Ecto neural progenitor cell (in vitro differentiated cells): Measurements from ENCODE around the gene FRMD5.
A peak's percentile ranks its signal among the peaks of the same experiment; 100 is the strongest.

Experiments
- DNase-seq: peaks from one replicate; pipeline ENCODE4 v3.0.0-alpha.2; 2018; ENCODE audit warnings: low spot score

FRMD5 gene

GRCh38 chr15:43927203-43927602 is 267.9 kb downstream of the FRMD5 start:
- no peak for DNase-seq

- DNase-seq, result no peak
Observed at GRCh38 chr15:43923553-43923952, 271.5 kb downstream of the FRMD5 start.

GRCh38 chr15:43922021-43922420 is 273.1 kb downstream of the FRMD5 start:
- no peak for DNase-seq

GRCh38 chr15:43920815-43921214 is 274.3 kb downstream of the FRMD5 start:
- DNase-seq, result no peak

GRCh38 chr15:43920254-43920600 is 274.8 kb downstream of the FRMD5 start:
- DNase-seq, result no peak

GRCh38 chr15:43919540-43920253 is 275.4 kb downstream of the FRMD5 start:
- no peak for DNase-seq

GRCh38 chr15:43918717-43919116 is 276.4 kb downstream of the FRMD5 start:
- DNase-seq, result no peak

- DNase-seq, result no peak
Observed at GRCh38 chr15:43916326-43916660, 278.8 kb downstream of the FRMD5 start.

GRCh38 chr15:43915631-43916325 is 279.3 kb downstream of the FRMD5 start:
- DNase-seq, result no peak

GRCh38 chr15:43913941-43914340 is 281.1 kb downstream of the FRMD5 start:
- DNase-seq, result no peak

- no peak for DNase-seq
Observed at GRCh38 chr15:43913026-43913780, 281.9 kb downstream of the FRMD5 start.

GRCh38 chr15:43912208-43912607 is 282.9 kb downstream of the FRMD5 start:
- no peak for DNase-seq

- DNase-seq, result no peak
Observed at GRCh38 chr15:43911235-43911781, 283.8 kb downstream of the FRMD5 start.

GRCh38 chr15:43908516-43909050 is 286.5 kb downstream of the FRMD5 start:
- DNase-seq, result no peak

GRCh38 chr15:43905755-43906154 is 289.3 kb downstream of the FRMD5 start:
- no peak for DNase-seq

- peak; percentile 88 for DNase-seq
Observed at GRCh38 chr15:43903864-43904290, 291.2 kb downstream of the FRMD5 start.

- DNase-seq, result no peak
Observed at GRCh38 chr15:43901495-43901894, 293.6 kb downstream of the FRMD5 start.

- no peak for DNase-seq
Observed at GRCh38 chr15:43900996-43901395, 294.1 kb downstream of the FRMD5 start.

GRCh38 chr15:43899928-43900327 is 295.1 kb downstream of the FRMD5 start:
- no peak for DNase-seq

GRCh38 chr15:43898891-43899290 is 296.2 kb downstream of the FRMD5 start:
- no peak for DNase-seq

GRCh38 chr15:43896543-43896942 is 298.5 kb downstream of the FRMD5 start:
- no peak for DNase-seq

- no peak for DNase-seq
Observed at GRCh38 chr15:43895586-43895985, 299.5 kb downstream of the FRMD5 start.

GRCh38 chr15:43893956-43894355 is 301.1 kb downstream of the FRMD5 start:
- DNase-seq, result no peak
